Measurements from ENCODE around the gene NCAPG.
A peak's percentile ranks its signal among the peaks of the same experiment; 100 is the strongest.
"Not testable (repeated sequence)": the region's sequence is repeated elsewhere in the genome, so short reads cannot be mapped to it uniquely, and the experiment has no call there.

The NCAPG gene

DNA sequence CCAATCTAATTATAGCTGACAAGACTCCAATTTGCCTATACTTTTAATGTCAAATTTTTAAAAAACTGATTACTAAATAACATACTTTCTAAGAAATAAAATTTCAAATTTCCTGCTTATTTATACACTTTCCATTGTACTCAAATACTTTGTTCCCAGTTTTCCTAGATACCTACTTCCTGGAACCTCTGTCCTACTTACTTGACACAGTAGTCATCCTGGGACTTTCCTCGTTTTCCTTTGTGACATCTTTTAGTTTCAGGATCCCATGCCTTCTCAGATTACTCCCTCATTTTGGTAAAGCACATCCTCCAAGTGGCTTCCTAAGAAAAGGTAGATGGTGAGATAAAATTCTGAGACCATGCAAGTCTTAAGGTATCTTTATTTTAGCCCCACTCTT is 16.0 kb upstream of the NCAPG start:
- no peak for DNase-seq

- DNase-seq: no peak
Observed at GRCh38 chr4:17797808-17798207, 13.0 kb upstream of the NCAPG start.

DNA sequence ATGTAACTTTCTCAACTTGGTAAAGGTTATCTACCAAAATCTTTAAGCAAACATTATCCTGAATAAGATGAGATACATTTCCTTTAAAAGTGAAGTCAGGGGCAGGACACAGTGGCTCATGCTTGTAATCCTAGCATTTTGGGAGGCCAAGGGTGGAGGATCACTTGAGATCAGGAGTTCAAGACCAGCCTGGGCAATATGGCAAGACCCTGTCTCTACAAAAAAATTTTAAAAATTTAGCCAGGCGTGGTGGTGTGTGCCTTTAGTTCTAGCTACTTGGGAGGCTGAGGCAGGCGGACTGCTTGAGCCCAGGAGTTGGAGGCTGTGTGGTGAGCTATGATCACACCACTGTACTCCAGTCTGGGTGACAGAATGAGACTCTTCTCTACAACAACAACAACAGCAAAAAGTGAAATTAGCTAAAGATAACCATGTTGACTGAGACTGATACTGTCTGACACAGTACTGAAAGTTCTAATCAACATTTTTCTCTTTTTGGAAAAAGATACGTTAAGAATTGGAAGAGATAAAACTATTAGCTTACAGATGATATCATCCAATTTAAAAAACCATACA is 5.1 kb upstream of the NCAPG start:
- no peak for DNase-seq

DNA sequence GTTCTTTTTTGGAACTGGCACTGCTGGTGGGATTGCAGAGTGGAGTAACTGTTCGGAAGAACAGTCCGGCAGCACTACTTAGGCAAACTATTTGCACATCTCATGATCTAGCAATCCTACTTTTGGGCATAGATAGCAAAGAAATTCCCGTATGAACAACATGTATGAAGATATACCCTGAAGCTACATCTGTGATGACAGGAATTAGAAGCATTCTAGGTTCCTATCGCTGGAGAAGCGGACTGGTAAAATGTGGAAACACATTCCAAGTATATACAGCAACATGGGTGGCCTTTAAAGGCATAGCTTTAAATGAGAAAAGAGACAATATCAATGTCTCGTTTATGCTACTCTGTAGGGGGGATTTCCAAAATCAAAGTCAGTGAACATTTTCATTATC is 3.3 kb upstream of the NCAPG start:
- DNase-seq: no peak

DNA sequence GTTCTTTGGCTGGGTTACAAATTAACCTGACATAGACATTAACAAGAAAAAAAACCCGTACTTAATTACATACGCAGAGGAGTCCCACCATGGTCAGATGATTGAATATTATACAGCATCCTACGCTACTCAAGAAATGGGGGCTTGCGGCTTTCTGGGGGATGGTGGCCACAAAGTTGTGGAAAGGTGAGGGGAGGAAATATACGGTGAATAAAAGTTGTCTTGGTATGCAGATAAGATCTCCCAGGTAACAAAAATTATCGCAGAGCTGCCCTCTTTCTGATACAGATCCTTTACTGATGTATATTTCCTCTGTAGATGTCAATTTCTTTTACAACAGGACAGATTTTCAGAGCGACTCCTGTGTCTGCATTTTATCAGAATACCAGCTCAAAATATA is 1.1 kb upstream of the NCAPG start:
- DNase-seq: no peak

DNA sequence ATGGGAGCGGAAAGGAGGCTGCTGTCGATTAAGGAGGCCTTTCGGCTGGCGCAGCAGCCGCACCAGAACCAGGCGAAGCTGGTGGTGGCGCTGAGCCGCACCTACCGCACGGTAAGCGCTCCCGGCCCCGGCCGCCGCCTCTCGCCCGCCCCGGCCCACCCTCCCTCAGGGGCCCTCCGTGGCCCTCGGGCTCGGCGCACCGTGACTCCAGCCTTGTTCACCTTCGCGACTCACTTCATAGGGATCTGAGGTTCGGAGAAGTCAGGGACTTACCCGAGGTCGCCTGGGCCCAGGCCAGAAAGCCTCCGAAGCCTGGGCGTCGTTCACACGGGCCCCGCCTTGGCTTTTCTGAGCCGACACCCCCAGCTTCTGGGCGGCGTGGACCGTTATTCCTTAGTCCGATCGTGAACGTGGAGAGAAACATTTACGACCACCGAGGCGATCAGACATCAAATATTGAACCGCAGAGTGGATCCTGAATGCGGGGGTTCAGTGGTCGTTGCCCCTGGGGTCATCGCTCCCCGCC is 362 bp downstream of the NCAPG start:
- peak in 2 of 56 donors; percentile 21 to 28 for DNase-seq

DNA sequence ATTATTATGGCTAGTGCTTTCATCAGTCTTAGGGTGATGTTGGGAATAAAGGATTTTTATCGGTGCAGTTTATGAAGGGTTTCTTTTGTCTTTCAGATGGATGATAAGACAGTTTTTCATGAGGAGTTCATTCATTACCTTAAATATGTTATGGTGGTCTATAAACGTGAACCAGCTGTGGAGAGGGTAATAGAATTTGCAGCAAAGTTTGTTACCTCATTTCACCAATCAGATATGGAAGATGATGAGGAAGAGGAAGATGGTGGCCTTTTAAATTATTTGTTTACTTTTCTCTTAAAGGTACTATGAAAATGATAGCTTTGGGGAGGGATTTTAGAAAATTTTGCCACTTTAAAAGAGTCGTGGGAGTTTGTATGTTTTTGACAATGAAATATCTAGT is 1.3 kb downstream of the NCAPG start:
- no peak for DNase-seq

DNA sequence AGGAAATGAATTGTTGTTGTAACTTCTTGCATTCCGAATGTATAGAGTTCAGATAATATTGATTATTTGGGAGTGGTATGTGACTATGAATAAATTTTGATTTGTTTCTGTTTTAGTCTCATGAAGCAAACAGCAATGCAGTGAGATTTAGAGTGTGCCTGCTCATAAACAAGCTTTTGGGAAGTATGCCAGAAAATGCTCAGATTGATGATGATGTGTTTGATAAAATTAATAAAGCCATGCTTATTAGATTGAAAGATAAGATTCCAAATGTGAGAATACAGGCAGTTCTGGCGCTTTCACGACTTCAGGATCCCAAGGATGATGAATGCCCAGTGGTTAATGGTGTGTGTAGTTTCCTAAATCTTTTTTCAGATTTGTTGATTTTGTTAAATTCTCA is 2.0 kb downstream of the NCAPG start:
- DNase-seq: no peak

DNA sequence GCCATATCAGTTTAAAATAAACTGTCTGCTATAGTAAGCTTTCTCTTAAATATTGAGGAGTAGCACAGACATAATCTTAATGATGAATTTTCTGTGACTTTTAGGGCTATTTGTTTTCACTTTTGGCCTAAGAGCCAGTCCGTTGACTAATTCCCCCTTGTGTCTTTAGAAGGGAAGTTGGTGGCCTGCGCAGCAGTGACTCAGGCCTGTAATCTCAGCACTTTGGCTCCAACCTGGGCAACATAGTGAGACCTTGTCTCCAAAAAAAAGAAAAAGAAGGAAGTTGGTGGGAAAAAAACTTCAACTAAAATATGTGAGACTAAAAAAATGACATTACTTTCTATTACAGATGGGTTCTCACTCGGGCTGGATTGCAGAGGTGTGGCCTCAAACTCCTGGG is 3.4 kb downstream of the NCAPG start:
- no peak for DNase-seq

- DNase-seq: no peak
Observed at GRCh38 chr4:17816142-17816541, 5.4 kb downstream of the NCAPG start.

- no peak for DNase-seq
Observed at GRCh38 chr4:17817027-17817426, 6.2 kb downstream of the NCAPG start.

DNA sequence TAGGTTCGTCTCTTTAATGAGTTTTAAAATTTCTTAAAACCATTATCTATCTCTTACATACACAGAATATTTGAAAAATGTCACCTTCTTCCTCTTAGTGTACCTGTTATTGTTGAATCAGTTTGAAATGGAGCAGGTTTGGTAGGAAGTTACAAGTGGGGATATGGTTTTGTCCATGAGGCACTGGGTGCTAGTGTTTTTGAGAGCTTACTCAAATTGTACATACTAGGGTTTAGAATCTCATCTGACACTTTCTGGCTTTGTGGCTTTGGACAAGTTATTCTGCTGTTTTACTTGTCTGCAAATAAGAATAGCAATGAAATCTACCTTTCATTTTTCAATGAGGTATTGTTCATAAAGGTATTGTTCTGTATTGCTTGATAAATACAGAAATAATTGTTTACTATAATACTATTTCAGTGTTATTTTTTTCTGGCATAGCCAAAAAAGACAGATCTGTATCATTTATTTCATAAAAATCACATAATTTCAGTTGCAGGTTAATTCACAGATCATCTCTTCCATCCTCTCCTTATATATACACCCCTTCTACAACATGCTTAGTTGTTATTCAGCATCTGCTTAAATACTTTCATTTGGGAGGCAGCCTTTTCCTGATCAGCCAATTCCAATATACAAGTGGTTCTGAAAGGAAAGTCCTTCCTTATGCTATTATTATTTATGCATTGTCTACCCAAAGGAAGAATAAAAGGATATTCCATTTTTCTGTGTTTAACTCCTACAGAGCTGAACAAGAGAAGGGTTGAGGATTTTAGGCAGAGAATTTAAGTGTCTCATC is 13.3 kb downstream of the NCAPG start:
- DNase-seq: no peak

DNA sequence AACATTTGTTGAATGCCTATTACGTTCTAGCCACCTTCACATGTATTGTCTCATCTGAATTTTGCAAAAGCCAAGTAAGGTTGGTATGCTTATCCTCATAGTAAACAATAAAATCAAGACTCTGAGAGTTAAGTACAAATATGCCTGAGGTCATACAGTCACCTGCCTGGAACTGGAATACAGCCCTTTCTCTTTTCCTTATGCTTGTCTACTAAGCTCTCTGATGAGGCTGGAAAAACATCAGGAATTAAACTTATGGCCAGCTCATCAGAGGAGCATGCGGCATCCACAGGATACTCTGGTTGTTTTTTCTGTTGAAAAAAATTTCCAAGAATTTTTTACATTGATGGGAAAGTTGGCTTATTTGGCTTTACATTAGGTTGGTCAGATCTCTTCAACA is 35.5 kb downstream of the NCAPG start:
- DNase-seq: no peak

DNA sequence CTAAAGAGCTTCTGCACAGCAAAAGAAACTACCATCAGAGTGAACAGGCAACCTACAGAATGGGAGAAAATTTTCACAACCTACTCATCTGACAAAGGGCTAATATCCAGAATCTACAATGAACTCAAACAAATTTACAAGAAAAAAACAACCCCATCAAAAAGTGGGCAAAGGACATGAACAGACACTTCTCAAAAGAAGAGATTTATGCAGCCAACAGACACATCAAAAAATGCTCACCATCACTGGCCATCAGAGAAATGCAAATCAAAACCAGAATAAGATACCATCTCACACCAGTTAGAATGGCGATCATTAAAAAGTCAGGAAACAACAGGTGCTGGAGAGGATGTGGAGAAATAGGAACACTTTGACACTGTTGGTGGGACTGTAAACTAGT is 39.5 kb downstream of the NCAPG start:
- not testable (repeated sequence) for DNase-seq

DNA sequence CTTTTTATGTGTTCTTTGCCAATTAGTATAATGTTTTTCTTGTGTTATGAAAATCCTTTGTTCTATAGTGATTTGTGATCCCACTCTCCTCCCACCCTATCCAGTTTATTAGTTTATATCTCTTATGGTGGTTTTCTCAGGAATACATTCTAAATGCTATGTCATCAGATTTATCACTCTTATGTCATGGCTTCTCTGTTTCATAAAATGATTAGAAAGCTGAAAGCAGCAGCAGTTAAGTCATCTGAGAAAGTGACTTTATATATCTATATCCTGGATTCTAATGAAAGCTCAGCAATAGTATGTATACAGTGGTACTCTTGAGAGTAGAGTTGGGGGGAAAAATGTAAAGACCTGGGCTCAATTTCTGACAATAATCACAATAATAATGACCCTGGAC is 41.2 kb downstream of the NCAPG start:
- no peak for DNase-seq

DNA sequence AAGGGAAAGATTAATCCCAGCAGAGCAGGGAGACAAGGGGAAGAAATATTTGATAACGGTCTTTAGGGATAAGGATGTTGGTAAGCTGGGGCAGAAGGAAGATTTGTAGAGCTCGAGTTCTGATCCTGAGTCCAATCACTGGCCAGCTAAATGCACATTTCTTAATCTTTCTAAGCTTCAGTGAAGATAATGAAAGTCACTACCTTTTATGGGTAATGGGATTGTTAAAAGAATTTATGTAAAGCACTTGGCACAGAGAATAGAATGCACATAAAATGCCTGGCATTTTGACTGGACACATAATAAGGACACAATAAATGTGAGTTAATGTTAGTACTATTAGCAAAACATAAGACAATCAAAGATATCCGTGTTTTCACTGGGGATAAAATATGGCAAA is 43.3 kb downstream of the NCAPG start:
- DNase-seq: no peak

DNA sequence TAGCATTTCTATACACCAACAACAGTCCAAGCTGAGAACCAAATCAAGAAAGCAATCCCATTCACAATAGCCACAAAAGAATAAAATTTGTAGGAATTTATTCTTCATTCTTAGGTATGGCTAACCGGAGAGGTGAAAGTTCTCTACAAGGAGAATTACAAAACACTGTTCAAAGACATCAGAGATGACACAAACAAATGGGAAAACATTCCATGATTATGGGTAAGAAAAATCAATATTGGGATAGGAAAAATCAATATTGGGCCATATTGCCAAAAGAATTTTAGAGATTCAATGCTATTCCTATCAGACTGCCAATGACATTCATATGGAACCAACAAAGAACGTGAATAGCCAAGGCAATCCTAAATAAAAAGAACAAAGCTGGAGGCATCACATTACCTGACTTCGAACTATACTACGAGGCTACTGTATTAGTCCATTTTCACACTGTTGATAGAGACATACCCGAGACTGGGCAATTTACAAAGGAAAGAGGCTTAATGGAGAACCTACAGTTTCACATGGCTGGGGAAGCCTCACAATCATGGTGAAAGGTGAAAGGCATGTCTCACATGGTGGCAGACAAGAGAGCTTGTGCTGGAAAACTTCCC is 49.1 kb downstream of the NCAPG start:
- no peak for DNase-seq

GRCh38 chr4:17861906-17862305 is 51.1 kb downstream of the NCAPG start:
- not testable (repeated sequence) for DNase-seq

GRCh38 chr4:17865866-17866363 is 55.1 kb downstream of the NCAPG start:
- no peak for DNase-seq

DNA sequence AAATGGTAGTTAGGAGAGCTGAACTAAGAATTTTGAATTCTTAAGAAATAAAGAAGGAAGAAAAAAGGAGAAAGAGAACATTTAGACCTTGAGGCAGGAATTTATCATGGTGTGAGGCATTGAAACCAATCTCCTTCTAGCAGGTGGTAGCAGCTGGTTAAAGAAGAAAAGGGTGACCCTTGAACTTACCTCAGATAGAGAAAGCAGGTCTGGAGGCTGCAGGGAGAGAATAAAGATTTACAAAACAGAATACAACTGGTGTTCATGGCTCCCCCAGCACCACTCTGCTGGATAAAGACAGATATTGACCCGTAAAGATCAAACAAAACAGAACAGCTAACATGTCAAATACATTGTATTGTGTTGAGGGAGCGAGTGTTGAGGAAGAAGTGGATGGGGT is 56.0 kb downstream of the NCAPG start:
- DNase-seq: no peak

GRCh38 chr4:17867276-17867675 is 56.5 kb downstream of the NCAPG start:
- DNase-seq: no peak

DNA sequence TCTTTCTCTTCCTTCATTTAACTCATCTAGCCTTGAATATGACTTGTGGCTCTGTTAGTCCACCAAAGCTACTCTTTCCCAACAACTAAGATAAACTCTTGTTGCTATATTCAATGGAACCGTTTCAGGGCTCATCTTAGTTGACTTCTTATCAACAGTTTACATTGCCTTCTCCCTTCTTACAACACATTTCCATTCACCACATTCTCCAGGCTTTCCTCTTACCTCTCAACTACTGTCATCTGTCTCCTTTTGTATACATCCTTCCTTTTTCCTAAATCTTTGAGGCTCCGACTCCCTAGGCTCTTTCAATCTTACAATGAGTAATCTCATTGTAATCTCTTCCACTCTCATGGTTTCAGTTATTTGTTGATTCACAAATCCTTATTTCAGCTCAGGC is 58.5 kb downstream of the NCAPG start:
- DNase-seq: no peak

Measured in nucleus accumbens (tissue), 56 donors.